H9 (cell line): ENCODE measurements around the gene ASMTL. TPM values are rescaled to one million over a fixed set of nuclear protein-coding genes. Genes with fewer than 3 reads are reported as not detected.

ENCODE experiments used
- DNase-seq: peaks from one replicate; pipeline ENCODE4 v3.0.0-alpha.2; 2017
- H2AFZ ChIP-seq: one replicate; pipeline ENCODE4 v1.6.1; 2013; ENCODE audit warnings: mild to moderate bottlenecking, low read length, control low read depth, moderate library complexity
- H2AK5ac ChIP-seq: 2 replicates; pipeline ENCODE4 v1.6.1; 2013; ENCODE audit warnings: low read length, control low read depth, mixed read lengths; ENCODE audit not compliant: insufficient read length
- H2BK120ac ChIP-seq: one replicate; pipeline ENCODE4 v1.6.1; 2013; ENCODE audit warnings: low read depth, mild to moderate bottlenecking, low read length, control low read depth, inconsistent platforms; ENCODE audit not compliant: poor library complexity, severe bottlenecking
- H2BK12ac ChIP-seq: 2 replicates; pipeline ENCODE4 v1.6.1; 2013; ENCODE audit warnings: low read length, control low read depth, mixed read lengths, low read depth; ENCODE audit not compliant: insufficient read length
- H2BK15ac ChIP-seq: 2 replicates; pipeline ENCODE4 v1.6.1; 2013; ENCODE audit warnings: low read depth, low read length, control low read depth
- H2BK20ac ChIP-seq: one replicate; pipeline ENCODE4 v1.6.1; 2013; ENCODE audit warnings: low read depth, mild to moderate bottlenecking, low read length, control low read depth, inconsistent platforms; ENCODE audit not compliant: poor library complexity, severe bottlenecking
- H2BK5ac ChIP-seq: 2 replicates; pipeline ENCODE4 v1.6.1; 2013; ENCODE audit warnings: low read length, control low read depth, mixed read lengths; ENCODE audit not compliant: insufficient read length
- H3K14ac ChIP-seq: 2 replicates; pipeline ENCODE4 v1.6.1; 2013; ENCODE audit warnings: low read length, control low read depth; ENCODE audit not compliant: insufficient read depth
- H3K18ac ChIP-seq: 2 replicates; pipeline ENCODE4 v1.6.1; 2013; ENCODE audit warnings: low read depth, mild to moderate bottlenecking, mixed read lengths, low read length, control low read depth; ENCODE audit not compliant: insufficient read length
- H3K23ac ChIP-seq: 2 replicates; pipeline ENCODE4 v1.6.1; 2013; ENCODE audit warnings: low read length, control low read depth, mixed read lengths, low read depth; ENCODE audit not compliant: insufficient read length
- H3K23me2 ChIP-seq: 2 replicates; pipeline ENCODE4 v1.6.1; 2013; ENCODE audit warnings: low read depth, mild to moderate bottlenecking, mixed read lengths, low read length, control low read depth; ENCODE audit not compliant: insufficient read length, poor library complexity, severe bottlenecking
- H3K27ac ChIP-seq: 2 replicates; pipeline ENCODE4 v1.5.1; 2013; ENCODE audit warnings: low read length, control low read depth, mixed read lengths, low read depth; ENCODE audit not compliant: insufficient read length
- H3K27me3 ChIP-seq: 2 replicates; pipeline ENCODE4 v1.6.1; 2013; ENCODE audit warnings: low read length, control low read depth, inconsistent platforms; ENCODE audit not compliant: insufficient read depth
- H3K4ac ChIP-seq: 2 replicates; pipeline ENCODE4 v1.6.1; 2013; ENCODE audit warnings: low read depth, mild to moderate bottlenecking, control low read depth, inconsistent platforms, low read length, moderate library complexity
- H3K4me1 ChIP-seq: 2 replicates; pipeline ENCODE4 v1.6.1; 2013; ENCODE audit warnings: low read length, control low read depth, inconsistent platforms; ENCODE audit not compliant: insufficient read depth
- H3K4me2 ChIP-seq: 2 replicates; pipeline ENCODE4 v1.6.1; 2013; ENCODE audit warnings: low read length, control low read depth, mixed read lengths; ENCODE audit not compliant: insufficient read length, insufficient read depth
- H3K56ac ChIP-seq: 2 replicates; pipeline ENCODE4 v1.6.1; 2013; ENCODE audit warnings: low read depth, mild to moderate bottlenecking, mixed read lengths, low read length, control low read depth; ENCODE audit not compliant: insufficient read length
- H3K79me1 ChIP-seq: 2 replicates; pipeline ENCODE4 v1.6.1; 2013; ENCODE audit warnings: low read depth, mild to moderate bottlenecking, moderate library complexity, low read length, control low read depth, inconsistent platforms; ENCODE audit not compliant: insufficient read depth, poor library complexity, severe bottlenecking
- H3K79me2 ChIP-seq: 2 replicates; pipeline ENCODE4 v1.6.1; 2013; ENCODE audit warnings: low read length, control low read depth, inconsistent platforms; ENCODE audit not compliant: insufficient read depth
- H3K9ac ChIP-seq: 2 replicates; pipeline ENCODE4 v1.6.1; 2013; ENCODE audit warnings: low read length, control low read depth, mixed read lengths; ENCODE audit not compliant: insufficient read length; ENCODE audit errors: extremely low read depth
- H3K9me3 ChIP-seq: one replicate; pipeline ENCODE4 v1.6.1; 2013; ENCODE audit warnings: low read depth, low read length, inconsistent platforms; ENCODE audit not compliant: control insufficient read depth
- H3T11ph ChIP-seq: one replicate; pipeline ENCODE4 v1.6.1; 2013; ENCODE audit warnings: mild to moderate bottlenecking, low read length, control low read depth, inconsistent platforms
- H4K20me1 ChIP-seq: one replicate; pipeline ENCODE4 v1.6.1; 2013; ENCODE audit not compliant: control insufficient read depth, insufficient read length, insufficient read depth
- H4K5ac ChIP-seq: 2 replicates; pipeline ENCODE4 v1.6.1; 2013; ENCODE audit warnings: low read depth, mild to moderate bottlenecking, mixed read lengths, low read length, control low read depth; ENCODE audit not compliant: insufficient read length
- H4K8ac ChIP-seq: replicated peaks from 2 replicates; pipeline ENCODE4 v1.6.1; 2013; ENCODE audit warnings: low read length, control low read depth, mixed read lengths, low read depth; ENCODE audit not compliant: insufficient read length
- H4K91ac ChIP-seq: 2 replicates; pipeline ENCODE4 v1.6.1; 2013; ENCODE audit warnings: low read depth, mild to moderate bottlenecking, moderate library complexity, mixed read lengths, low read length, control low read depth; ENCODE audit not compliant: insufficient read length
- H3K27ac Mint-ChIP-seq, 3 experiments: 2 replicates in 2 of 3; 3 replicates in 1 of 3; pipeline ENCODE4 v1.8.0; 2020 to 2021; ENCODE audit warnings: mixed read lengths in 3 of 3, mild to moderate bottlenecking in 1 of 3, moderate library complexity in 1 of 3
- H3K27me3 Mint-ChIP-seq: 2 replicates; pipeline ENCODE4 v1.8.0; 2021; ENCODE audit warnings: low read depth, mild to moderate bottlenecking, moderate library complexity, mixed read lengths
- H3K36me3 Mint-ChIP-seq, 3 experiments: 2 replicates in 2 of 3; 3 replicates in 1 of 3; pipeline ENCODE4 v1.8.0; 2020 to 2021; ENCODE audit warnings: low read depth in 3 of 3, mixed read lengths in 3 of 3; ENCODE audit not compliant: insufficient read depth in 1 of 3
- H3K4me1 Mint-ChIP-seq, 2 experiments: 2 replicates each; pipeline ENCODE4 v1.8.0; 2020; ENCODE audit warnings: mixed read lengths in 2 of 2
- H3K4me3 Mint-ChIP-seq, 2 experiments: 2 replicates in 1 of 2; 3 replicates in 1 of 2; pipeline ENCODE4 v1.8.0; 2020 to 2021; ENCODE audit warnings: mild to moderate bottlenecking in 2 of 2, mixed read lengths in 2 of 2, moderate library complexity in 1 of 2
- H3K9me3 Mint-ChIP-seq, 2 experiments: 2 replicates in 1 of 2; 3 replicates in 1 of 2; pipeline ENCODE4 v1.8.0; 2020; ENCODE audit warnings: mild to moderate bottlenecking in 2 of 2, mixed read lengths in 2 of 2, moderate library complexity in 1 of 2
- WGBS: extraction: QIAGEN DNeasy Blood & Tissue Kit; methylation state at CpG from one replicate; pipeline ENCODE4 v1.1.7; 2013; ENCODE audit warnings: missing lambda C conversion rate, low lambda C conversion rate, mixed read lengths; ENCODE audit not compliant: insufficient read length; ENCODE audit errors: extremely low coverage; 5-methylcytosine and 5-hydroxymethylcytosine counted together
- total RNA-seq: library from RNA; stranded (reverse); gene quantifications from 2 replicates; pipeline ENCODE4 v1.2.1, GENCODE V29; 2021
- TF ChIP-seq, protein P1 (sequence below): fragments of 200-600 bp; sonication (generic); conservative IDR thresholded peaks from 3 replicates; pipeline ENCODE4 v1.8.0; 2021; ENCODE audit warnings: antibody characterized with exemption, mild to moderate bottlenecking

ASMTL gene
- total RNA-seq, 1 experiment from 2014 or later, result 59.8 TPM

DNA sequence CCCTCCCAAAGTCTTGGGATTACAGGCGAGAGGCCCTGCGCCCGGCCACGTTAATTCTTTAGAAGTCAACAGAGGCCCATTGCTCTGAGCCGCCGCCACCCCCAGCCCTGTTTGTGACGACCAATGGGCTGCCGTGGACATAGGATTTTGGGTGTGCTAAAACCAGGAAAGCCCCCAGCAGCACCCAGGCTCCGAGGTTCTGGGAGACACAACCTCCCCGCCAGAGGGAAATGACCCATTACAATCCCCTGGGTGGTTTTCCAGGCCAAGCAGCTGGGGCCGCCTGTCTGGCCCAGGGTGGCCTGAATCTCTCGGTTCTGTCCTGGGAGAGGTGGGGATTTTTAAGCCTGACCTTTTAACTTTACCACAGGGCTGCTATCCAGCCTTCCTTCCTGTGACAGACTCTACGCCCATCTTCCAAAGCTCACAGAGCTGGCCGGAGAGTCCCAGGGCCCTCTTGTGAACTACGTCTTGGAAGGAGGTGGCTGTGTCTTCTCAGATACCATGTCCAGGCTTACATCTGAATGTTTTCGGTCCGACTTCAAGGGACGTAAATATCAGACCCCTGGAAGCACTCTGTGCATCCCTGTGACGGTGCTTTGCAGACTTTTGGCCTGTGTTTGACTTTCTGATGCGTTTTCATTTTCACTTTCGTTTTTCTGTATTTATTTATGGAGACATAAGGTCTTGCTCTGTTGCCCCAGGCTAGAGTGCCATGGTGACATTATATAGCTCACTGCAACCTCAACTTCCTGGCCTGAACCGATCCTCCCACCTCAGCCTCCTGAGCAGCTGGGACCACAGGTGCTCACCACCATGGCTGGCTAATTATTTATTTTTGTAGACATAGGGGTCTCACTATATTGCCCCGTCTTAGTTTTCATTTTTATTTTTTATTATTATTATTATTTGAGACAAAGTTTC lies 48.3 kb upstream of the ASMTL start:
- Histone ChIP-seq H3K14ac (no peak overlapping the region), H2BK20ac (no peak overlapping the region), H3K27me3 (no peaks in the 10 kb centered on the region), H2AFZ (no peak overlapping the region), H3T11ph (no peak overlapping the region), H2BK12ac (no peak overlapping the region), H3K79me1 (no peaks in the 10 kb centered on the region), H2BK15ac (no peak overlapping the region), H3K4me1 (no peaks in the 10 kb centered on the region), H3K4ac (no peak overlapping the region), H4K8ac (no peak overlapping the region), H2BK120ac (no peak overlapping the region), H3K56ac (no peak overlapping the region), H3K4me2 (no peak overlapping the region), H3K9me3 (no peaks in the 10 kb centered on the region), H2AK5ac (no peak overlapping the region), H3K18ac (no peak overlapping the region), H4K5ac (no peak overlapping the region), H3K23me2 (no peaks in the 10 kb centered on the region), H3K9ac (no peak overlapping the region), H2BK5ac (no peak overlapping the region), H4K91ac (no peak overlapping the region), H3K27ac (no peak overlapping the region), H3K79me2 (no peaks in the 10 kb centered on the region), H4K20me1 (no peaks in the 10 kb centered on the region), H3K23ac (no peak overlapping the region)
- no peak for DNase-seq
- no peaks in the 10 kb centered on the region for H3K36me3 Mint-ChIP-seq
- H3K4me1 Mint-ChIP-seq, result no peaks in the 10 kb centered on the region
- no peak overlapping the region; a peak in 1 of 7 replicates for H3K27ac Mint-ChIP-seq
- H3K9me3 Mint-ChIP-seq, result no peaks in the 10 kb centered on the region; a peak in 1 of 5 replicates
- H3K4me3 Mint-ChIP-seq, result no peak overlapping the region
- TF ChIP-seq, protein P1, sequence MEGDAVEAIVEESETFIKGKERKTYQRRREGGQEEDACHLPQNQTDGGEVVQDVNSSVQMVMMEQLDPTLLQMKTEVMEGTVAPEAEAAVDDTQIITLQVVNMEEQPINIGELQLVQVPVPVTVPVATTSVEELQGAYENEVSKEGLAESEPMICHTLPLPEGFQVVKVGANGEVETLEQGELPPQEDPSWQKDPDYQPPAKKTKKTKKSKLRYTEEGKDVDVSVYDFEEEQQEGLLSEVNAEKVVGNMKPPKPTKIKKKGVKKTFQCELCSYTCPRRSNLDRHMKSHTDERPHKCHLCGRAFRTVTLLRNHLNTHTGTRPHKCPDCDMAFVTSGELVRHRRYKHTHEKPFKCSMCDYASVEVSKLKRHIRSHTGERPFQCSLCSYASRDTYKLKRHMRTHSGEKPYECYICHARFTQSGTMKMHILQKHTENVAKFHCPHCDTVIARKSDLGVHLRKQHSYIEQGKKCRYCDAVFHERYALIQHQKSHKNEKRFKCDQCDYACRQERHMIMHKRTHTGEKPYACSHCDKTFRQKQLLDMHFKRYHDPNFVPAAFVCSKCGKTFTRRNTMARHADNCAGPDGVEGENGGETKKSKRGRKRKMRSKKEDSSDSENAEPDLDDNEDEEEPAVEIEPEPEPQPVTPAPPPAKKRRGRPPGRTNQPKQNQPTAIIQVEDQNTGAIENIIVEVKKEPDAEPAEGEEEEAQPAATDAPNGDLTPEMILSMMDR, result no peak
- WGBS, result no CpG with 5 or more reads among the region's 23 CpGs
- H3K27me3 Mint-ChIP-seq, result no peaks in the 10 kb centered on the region
